Lung (tissue), 12 donors: ENCODE results near the gene ACTL6B. TPM values are rescaled to one million over a fixed set of nuclear protein-coding genes. Genes with fewer than 3 reads are reported as not detected.

Source experiments
- ATAC-seq: fragments of 200-7000 bp; cut with Tn5 transposase; one replicate; pipeline ENCODE4 v1.9.1; 2020; ENCODE audit warnings: moderate number of reproducible peaks; ENCODE audit not compliant: insufficient read depth, low FRiP score
- DNase-seq, 3 donors: peaks; one replicate each; pipeline ENCODE4 v3.0.0-alpha.2; 2013 to 2017
- H3K27ac ChIP-seq, 2 donors: one replicate each; pipeline ENCODE4 v1.5.1; 2013; ENCODE audit warnings: mild to moderate bottlenecking in 2 of 2, moderate library complexity in 2 of 2, control low read depth in 1 of 2, inconsistent platforms in 1 of 2, low read depth in 1 of 2, low read length in 1 of 2
- H3K27me3 ChIP-seq, 3 donors: one replicate each; pipeline ENCODE4 v1.5.1; 2013; ENCODE audit warnings: low read length in 2 of 3; ENCODE audit not compliant: control insufficient read depth in 3 of 3, insufficient read depth in 3 of 3
- H3K36me3 ChIP-seq, 4 donors: one replicate each; pipeline ENCODE4 v1.5.1; 2013; ENCODE audit warnings: low read length in 4 of 4, mild to moderate bottlenecking in 1 of 4, moderate library complexity in 1 of 4; ENCODE audit not compliant: control insufficient read depth in 4 of 4, insufficient read depth in 4 of 4
- H3K4me1 ChIP-seq, 5 donors: one replicate each; pipeline ENCODE4 v1.5.1; 2013; ENCODE audit warnings: low read length in 5 of 5, mild to moderate bottlenecking in 2 of 5, moderate library complexity in 1 of 5; ENCODE audit not compliant: control insufficient read depth in 5 of 5, insufficient read depth in 5 of 5
- H3K4me3 ChIP-seq: one replicate; pipeline ENCODE4 v1.5.1; 2013; ENCODE audit warnings: mild to moderate bottlenecking, control low read depth, moderate library complexity
- H3K9ac ChIP-seq, 2 donors: one replicate each; pipeline ENCODE4 v1.5.1; 2013; ENCODE audit warnings: low read length in 2 of 2, control low read depth in 1 of 2; ENCODE audit not compliant: insufficient read depth in 1 of 2
- H3K9me3 ChIP-seq, 4 donors: one replicate each; pipeline ENCODE4 v1.5.1; 2013; ENCODE audit warnings: low read length in 3 of 4, mild to moderate bottlenecking in 1 of 4, moderate library complexity in 1 of 4; ENCODE audit not compliant: control insufficient read depth in 4 of 4, insufficient read depth in 3 of 4
- CTCF ChIP-seq: IDR thresholded peaks from 2 replicates; pipeline ENCODE4 v1.5.1; 2012; ENCODE audit warnings: mild to moderate bottlenecking; ENCODE audit errors: control extremely low read depth, extremely low read depth
- WGBS, 2 donors: extraction: QIAGEN DNeasy Blood & Tissue Kit; methylation state at CpG; one replicate each; pipeline ENCODE4 v1.1.7; 2013; 5-methylcytosine and 5-hydroxymethylcytosine counted together
- polyA plus RNA-seq, 2 donors: library from polyadenylated mRNA; stranded (reverse); fragments of 200-250 nt; gene quantifications; one replicate each; pipeline ENCODE4 v1.2.1, GENCODE V29; 2013
- total RNA-seq, 2 donors: library from RNA; depleted of rRNA in 1 of 2; stranded (reverse); fragments of >200 nt in 1 of 2; gene quantifications; one replicate each; pipeline ENCODE4 v1.2.1, GENCODE V29; 2014 to 2021
- donor health status: control.
- donor health status: control.
- donor health status: Bipolar disorder and iron deficiency.
- donor health status: healthy.
- donor health status: DM: yes; HTN: yes; CAD: no.

Gene ACTL6B
- total and polyA plus RNA-seq, 4 donors = not detected

DNA sequence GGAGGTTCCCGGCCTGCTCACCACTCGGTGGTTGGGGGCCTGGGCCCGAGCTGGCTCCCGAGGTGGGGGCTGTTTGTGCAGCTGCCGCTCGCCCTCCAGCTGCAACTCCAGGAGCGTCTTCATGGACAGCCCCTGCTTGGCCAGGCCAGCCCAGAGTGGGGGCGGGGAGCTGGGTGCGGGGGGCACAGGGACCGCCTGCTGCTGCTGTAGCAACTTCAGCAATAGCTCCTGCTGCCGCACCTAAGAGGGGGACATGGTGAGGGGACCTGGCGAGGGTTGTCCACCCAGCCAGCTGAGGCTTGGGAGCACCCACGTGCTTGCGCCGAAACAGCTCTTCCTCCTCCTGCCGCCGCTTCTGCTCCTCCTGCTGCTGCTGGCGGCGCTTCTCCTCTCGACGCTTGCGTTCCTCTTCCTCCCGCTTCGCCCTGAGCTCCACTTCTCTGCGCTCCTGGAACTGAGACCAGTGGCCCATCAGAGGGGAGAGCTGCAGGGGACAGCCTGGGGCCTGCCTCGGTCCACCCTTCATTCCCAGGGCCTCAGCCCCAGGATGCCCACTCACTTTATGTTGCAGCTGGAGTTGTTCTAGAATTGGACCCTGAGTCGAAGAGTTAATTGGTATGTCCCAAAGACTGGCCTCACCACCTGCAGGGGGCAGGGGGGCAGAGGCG lies 26.9 kb upstream of the ACTL6B start:
- peaks cover 0 to 4% (median 0%) of the 10 kb centered on the region in 5 donors for H3K4me1 ChIP-seq
- H3K27ac ChIP-seq = no peak overlapping the region
- no peaks in the 10 kb centered on the region for H3K27me3 ChIP-seq
- no peak for TF ChIP-seq CTCF
- peaks cover 15 to 92% (median 34%) of the 10 kb centered on the region in 4 donors for H3K36me3 ChIP-seq
- no peak for ATAC-seq
- DNase-seq = no peak
- H3K9me3 ChIP-seq = no peaks in the 10 kb centered on the region
- no peak overlapping the region for H3K4me3 ChIP-seq
- WGBS, 2 donors = 88 to 93% methylated on average over 28 of the region's 28 CpGs
- no peak overlapping the region for H3K9ac ChIP-seq

DNA sequence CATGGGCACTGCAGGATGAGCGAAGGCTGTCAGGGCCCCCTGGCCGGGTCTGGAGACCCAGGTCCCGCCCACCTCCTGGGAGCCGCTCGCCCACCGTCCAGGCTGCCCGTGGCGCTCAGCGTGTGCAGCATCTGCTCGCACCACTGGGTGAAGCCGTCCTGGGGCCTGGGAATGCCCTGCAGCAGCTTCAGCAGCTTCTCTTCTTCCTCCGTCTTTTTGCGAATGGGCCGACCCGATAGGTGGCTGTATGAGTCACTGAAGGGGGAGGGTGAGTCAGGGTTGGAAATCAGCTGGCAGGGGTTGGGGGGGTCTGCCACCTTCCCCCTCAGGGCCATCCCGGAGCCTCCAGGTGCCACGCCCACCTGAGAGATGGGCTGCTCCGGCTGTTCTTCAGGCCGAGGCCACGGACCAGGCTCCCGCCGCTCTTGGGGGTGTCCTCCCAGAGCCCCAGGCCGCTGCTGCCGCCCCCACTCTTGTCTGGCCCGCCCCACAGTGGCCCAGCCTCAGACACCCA lies 26.0 kb upstream of the ACTL6B start:
- WGBS, 2 donors = 88 to 91% methylated on average over 25 of the region's 25 CpGs
- Histone ChIP-seq H3K27me3 (no peaks in the 10 kb centered on the region), H3K9ac (no peak overlapping the region), H3K4me3 (no peak overlapping the region), H3K4me1 (peaks cover 0 to 4% (median 0%) of the 10 kb centered on the region in 5 donors), H3K9me3 (no peaks in the 10 kb centered on the region), H3K36me3 (peaks cover 19 to 92% (median 37%) of the 10 kb centered on the region in 4 donors), H3K27ac (no peak overlapping the region)
- TF ChIP-seq CTCF = no peak
- no peak for DNase-seq
- ATAC-seq = no peak

- 80 to 84% methylated on average over 29 of the region's 29 CpGs for WGBS, 2 donors
Observed at GRCh38 chr7:100681491-100682227, 25.4 kb upstream of the ACTL6B start.

More at GRCh38 chr7:100681491-100682227, 25.4 kb upstream of the ACTL6B start:
- H3K27ac ChIP-seq = peak overlapping the region in 1 of 2 donors; percentile 33
- peaks cover 19 to 92% (median 41%) of the 10 kb centered on the region in 4 donors for H3K36me3 ChIP-seq
- no peaks in the 10 kb centered on the region for H3K9me3 ChIP-seq
- peak in 1 of 3 donors; percentile 14 for DNase-seq
- H3K9ac ChIP-seq = no peak overlapping the region
- no peak overlapping the region for H3K4me3 ChIP-seq
- ATAC-seq = no peak
- TF ChIP-seq CTCF = no peak
- H3K4me1 ChIP-seq = peaks cover 0 to 4% (median 0%) of the 10 kb centered on the region in 5 donors
- H3K27me3 ChIP-seq = no peaks in the 10 kb centered on the region
